MCF 10A (cell line): ENCODE results near the gene TMEM213. TPM values are rescaled to one million over a fixed set of nuclear protein-coding genes. Genes with fewer than 3 reads are reported as not detected.
A peak's percentile ranks its signal among the peaks of the same experiment; 100 is the strongest.

Source experiments
- BruUV-seq: library from RNA; stranded (reverse); fragments of 400-500 nt; replicated peaks from 2 replicates; lab custom pipeline; 2021; lab: Mats Ljungman, UMichigan
- CTCF ChIA-PET: fragments of 300-600 bp; sonication (Branson Sonifier 250); formaldehyde crosslinking; extraction: SDS; loops from one replicate; lab custom pipeline; 2021; ENCODE audit warnings: antibody characterized with exemption, inconsistent platforms; lab: Yijun Ruan, JAX
- POLR2A ChIA-PET: fragments of 300-600, 350-650 bp; sonication (Branson Sonifier 250); formaldehyde crosslinking; extraction: SDS; loops from one replicate; lab custom pipeline; 2020; ENCODE audit warnings: antibody characterized with exemption, inconsistent platforms; lab: Yijun Ruan, JAX
- DNase-seq: peaks from one replicate; pipeline ENCODE4 v3.0.0-alpha.2; 2018; ENCODE audit not compliant: unreplicated experiment
- H3K27ac Mint-ChIP-seq: one replicate; pipeline ENCODE4 v1.8.0; 2022; ENCODE audit warnings: mild to moderate bottlenecking, low read depth, mixed read lengths; ENCODE audit not compliant: unreplicated experiment
- H3K27me3 Mint-ChIP-seq: one replicate; pipeline ENCODE4 v1.8.0; 2022; ENCODE audit warnings: mixed read lengths; ENCODE audit not compliant: insufficient read depth, unreplicated experiment
- H3K36me3 Mint-ChIP-seq: one replicate; pipeline ENCODE4 v1.8.0; 2022; ENCODE audit warnings: mild to moderate bottlenecking, moderate library complexity, mixed read lengths; ENCODE audit not compliant: insufficient read depth, unreplicated experiment
- H3K4me1 Mint-ChIP-seq: one replicate; pipeline ENCODE4 v1.8.0; 2022; ENCODE audit warnings: mixed read lengths; ENCODE audit not compliant: insufficient read depth, unreplicated experiment
- H3K4me3 Mint-ChIP-seq: one replicate; pipeline ENCODE4 v1.8.0; 2022; ENCODE audit warnings: mild to moderate bottlenecking, moderate library complexity, mixed read lengths; ENCODE audit not compliant: unreplicated experiment
- H3K9me3 Mint-ChIP-seq: one replicate; pipeline ENCODE4 v1.8.0; 2022; ENCODE audit warnings: mixed read lengths; ENCODE audit not compliant: unreplicated experiment
- CTCF ChIP-seq: fragments of 200-600 bp; IDR thresholded peaks from one replicate; pipeline ENCODE4 v1.8.0; 2022; ENCODE audit warnings: antibody characterized with exemption, mild to moderate bottlenecking; ENCODE audit not compliant: unreplicated experiment
- intact Hi-C: fragments of 100-400 bp; cut with micrococcal nuclease; formaldehyde crosslinking; loops from 2 replicates; pipeline ENCODE4 v1.14.1; 2022
- total RNA-seq: library from RNA; stranded (reverse); gene quantifications from 2 replicates; pipeline ENCODE4 v1.2.3, GENCODE V29; 2022

The TMEM213 gene
- total RNA-seq, 1 experiment from 2014 or later: not detected

- no peaks in the 10 kb centered on the region for H3K36me3 Mint-ChIP-seq
- intact Hi-C loops: no loop called here
- H3K9me3 Mint-ChIP-seq: no peaks in the 10 kb centered on the region
- ChIA-PET POLR2A (no interaction called here), CTCF (no interaction called here)
- BruUV-seq: no TSS peak
- DNase-seq: no peak
- H3K27ac Mint-ChIP-seq: no peak overlapping the region
- no peaks in the 10 kb centered on the region for H3K27me3 Mint-ChIP-seq
- H3K4me3 Mint-ChIP-seq: no peak overlapping the region
- no peak for TF ChIP-seq CTCF
- no peaks in the 10 kb centered on the region for H3K4me1 Mint-ChIP-seq
Measured at GRCh38 chr7:138768241-138768640, 29.6 kb upstream of the TMEM213 start.

DNA sequence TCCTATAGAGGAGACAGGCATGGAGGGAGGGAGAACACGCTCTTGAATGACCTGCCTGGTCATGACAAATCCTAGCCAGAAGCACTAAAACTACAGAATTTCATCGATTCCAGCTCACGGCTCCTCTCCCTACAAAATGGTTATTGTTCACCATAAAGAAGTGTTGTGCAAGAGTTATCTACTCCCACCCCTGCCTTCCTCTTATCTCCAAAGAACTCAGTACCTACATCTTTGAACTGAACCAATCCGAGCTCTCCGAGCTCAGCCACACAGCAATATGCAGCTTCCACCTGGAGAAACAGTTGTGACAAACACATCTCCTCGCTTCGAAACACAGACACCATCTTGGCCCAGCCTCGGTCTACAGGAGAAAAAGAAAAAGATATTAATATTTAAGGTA is 26.9 kb upstream of the TMEM213 start:
- POLR2A ChIA-PET: no interaction called here
- H3K27ac Mint-ChIP-seq: no peak overlapping the region
- no peak for DNase-seq
- no peak for TF ChIP-seq CTCF
- no peak overlapping the region for H3K4me3 Mint-ChIP-seq
- no TSS peak for BruUV-seq
- H3K36me3 Mint-ChIP-seq: no peaks in the 10 kb centered on the region
- no peaks in the 10 kb centered on the region for H3K9me3 Mint-ChIP-seq
- H3K4me1 Mint-ChIP-seq: no peaks in the 10 kb centered on the region
- no peaks in the 10 kb centered on the region for H3K27me3 Mint-ChIP-seq
- intact Hi-C loops: no loop called here
- CTCF ChIA-PET: no interaction called here

DNA sequence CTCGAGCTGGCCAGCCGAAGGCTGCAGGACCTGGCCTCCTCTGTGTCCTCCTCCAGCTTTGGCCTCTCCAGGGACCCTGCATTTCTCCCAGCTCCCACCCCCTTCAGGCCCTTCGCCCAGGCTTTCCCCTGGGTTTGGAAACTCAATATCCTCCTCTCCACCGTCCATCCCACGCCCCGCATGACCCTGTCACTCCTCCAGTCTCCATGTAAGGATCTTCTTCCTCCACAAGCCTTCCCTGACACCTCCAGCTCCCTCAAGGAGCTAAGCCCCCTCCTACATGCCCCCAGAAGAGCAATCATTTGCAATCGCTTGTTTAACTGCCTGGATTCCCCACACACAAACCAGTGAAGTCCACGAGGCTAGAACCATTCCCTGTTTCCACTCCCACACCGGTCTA is 24.6 kb upstream of the TMEM213 start:
- ChIA-PET CTCF (no interaction called here), POLR2A (no interaction called here)
- no peak for DNase-seq
- intact Hi-C loops: no loop called here
- Mint-ChIP-seq H3K27ac (peak overlapping the region; percentile 46), H3K9me3 (no peaks in the 10 kb centered on the region), H3K4me1 (no peaks in the 10 kb centered on the region), H3K36me3 (no peaks in the 10 kb centered on the region), H3K27me3 (no peaks in the 10 kb centered on the region), H3K4me3 (no peak overlapping the region)
- no peak for TF ChIP-seq CTCF
- no TSS peak for BruUV-seq

DNA sequence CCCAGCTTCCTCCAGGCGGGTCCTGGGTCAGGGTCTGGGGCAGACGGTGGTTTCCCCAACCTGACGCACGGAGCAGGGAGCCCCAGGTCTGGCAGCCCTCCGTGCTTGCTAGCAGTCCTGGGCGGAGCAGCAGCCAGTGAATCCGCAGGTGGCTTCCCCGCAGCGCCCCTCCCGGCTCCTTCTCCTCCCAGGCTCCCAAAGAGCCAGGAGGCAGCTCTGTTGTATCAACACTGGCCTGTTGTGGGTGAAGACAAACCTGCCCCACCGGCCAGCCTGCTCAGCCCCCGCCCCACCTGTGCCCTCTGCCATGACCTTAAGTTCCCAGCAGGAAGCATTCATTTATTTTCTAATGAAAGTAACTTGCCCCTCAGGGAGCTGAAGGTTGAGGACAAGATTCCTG is 24.0 kb upstream of the TMEM213 start:
- CTCF ChIA-PET: interaction anchor here (0.6 kb wide), 2 partner anchors 24 to 164 kb away, joined by 3 to 4 read pairs; no protein-coding TSS in a partner anchor
- no TSS peak for BruUV-seq
- Mint-ChIP-seq H3K36me3 (no peaks in the 10 kb centered on the region), H3K27ac (no peak overlapping the region), H3K9me3 (no peaks in the 10 kb centered on the region), H3K27me3 (no peaks in the 10 kb centered on the region), H3K4me1 (no peaks in the 10 kb centered on the region), H3K4me3 (no peak overlapping the region)
- TF ChIP-seq CTCF: no peak
- DNase-seq: no peak
- intact Hi-C loops: no loop called here
- POLR2A ChIA-PET: no interaction called here
